PFSK-1 (cell line): ENCODE measurements around the gene HIKESHI.

Source experiments
- FOXP2 ChIP-seq: optimal IDR thresholded peaks from 2 replicates; pipeline ENCODE3; 2011; ENCODE audit warnings: borderline replicate concordance, control low read depth, inconsistent platforms; ENCODE audit not compliant: insufficient read depth; ENCODE audit errors: extremely low read length, extremely low read depth
- POLR2AphosphoS5 ChIP-seq: IDR thresholded peaks from 2 replicates; pipeline ENCODE4 v1.6.1; 2012; ENCODE audit warnings: low read depth, mild to moderate bottlenecking, control low read depth, low read length, moderate library complexity
- REST ChIP-seq, 2 experiments: IDR thresholded peaks; 2 replicates each; pipeline versions ENCODE4 v1.6.1 to v1.8.0; 2011 to 2012; ENCODE audit warnings: low read depth in 2 of 2, low read length in 2 of 2, control low read depth in 1 of 2, inconsistent platforms in 1 of 2, mild to moderate bottlenecking in 1 of 2, moderate library complexity in 1 of 2; ENCODE audit not compliant: insufficient read depth in 1 of 2
- SIN3A ChIP-seq: IDR thresholded peaks from 2 replicates; pipeline ENCODE4 v1.6.1; 2012; ENCODE audit warnings: mild to moderate bottlenecking, low read length, moderate library complexity, borderline replicate concordance; ENCODE audit not compliant: insufficient read depth
- TAF1 ChIP-seq: IDR thresholded peaks from 2 replicates; pipeline ENCODE4 v1.6.1; 2012; ENCODE audit warnings: low read length, control low read depth, borderline replicate concordance; ENCODE audit not compliant: insufficient read depth

The HIKESHI gene

GRCh38 chr11:86261328-86261727, 40.7 kb upstream of the HIKESHI start:
- TF ChIP-seq FOXP2 (no peak), SIN3A (no peak)

GRCh38 chr11:86262387-86262786, 39.7 kb upstream of the HIKESHI start:
- TF ChIP-seq REST (IDR thresholded peaks at IDR 0.05; ENCODE audit: insufficient read depth in 1 of 2, low read depth in 2 of 2, low read length in 2 of 2) (no peak), TAF1 (no peak), POLR2AphosphoS5 (no peak), SIN3A (no peak), FOXP2 (no peak)

- TF ChIP-seq SIN3A (no peak), POLR2AphosphoS5 (no peak), FOXP2 (no peak), REST (IDR thresholded peaks at IDR 0.05; ENCODE audit: insufficient read depth in 1 of 2, low read depth in 2 of 2, low read length in 2 of 2) (no peak), TAF1 (no peak)
Measured at GRCh38 chr11:86264649-86265048, 37.4 kb upstream of the HIKESHI start.

- TF ChIP-seq FOXP2, result no peak
- no peak for TF ChIP-seq SIN3A
- no peak for TF ChIP-seq POLR2AphosphoS5
- no peak for TF ChIP-seq REST (IDR thresholded peaks at IDR 0.05; ENCODE audit: insufficient read depth in 1 of 2, low read depth in 2 of 2, low read length in 2 of 2)
- TF ChIP-seq TAF1, result no peak
Measured at GRCh38 chr11:86265194-86265593, 36.8 kb upstream of the HIKESHI start.

- no peak for TF ChIP-seq SIN3A
- TF ChIP-seq FOXP2, result no peak
- no peak for TF ChIP-seq TAF1
- TF ChIP-seq POLR2AphosphoS5, result no peak
- no peak for TF ChIP-seq REST (IDR thresholded peaks at IDR 0.05; ENCODE audit: insufficient read depth in 1 of 2, low read depth in 2 of 2, low read length in 2 of 2)
Measured at GRCh38 chr11:86269645-86270044, 32.4 kb upstream of the HIKESHI start.
